ENCODE results near the gene GALNT18.

GALNT18 gene

DNA sequence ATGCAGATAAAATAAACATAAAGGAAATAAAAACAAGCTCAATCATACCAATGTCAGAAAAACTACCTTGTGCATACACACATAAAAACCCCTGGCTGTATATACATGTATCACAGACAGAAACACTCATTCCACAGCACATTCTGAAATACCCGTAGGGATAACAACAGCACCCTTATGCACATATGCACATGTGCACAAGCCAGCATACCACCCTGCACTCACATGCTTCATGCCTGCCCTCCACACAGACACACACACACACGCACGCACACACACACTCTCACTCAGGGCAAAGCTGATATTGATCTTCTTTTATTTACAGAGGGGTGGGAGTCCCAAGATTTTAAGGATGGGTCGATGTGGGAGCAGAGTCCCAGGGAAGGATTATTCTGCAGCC, 360.9 kb downstream of the GALNT18 start:
- FAIRE-seq = no peak

DNA sequence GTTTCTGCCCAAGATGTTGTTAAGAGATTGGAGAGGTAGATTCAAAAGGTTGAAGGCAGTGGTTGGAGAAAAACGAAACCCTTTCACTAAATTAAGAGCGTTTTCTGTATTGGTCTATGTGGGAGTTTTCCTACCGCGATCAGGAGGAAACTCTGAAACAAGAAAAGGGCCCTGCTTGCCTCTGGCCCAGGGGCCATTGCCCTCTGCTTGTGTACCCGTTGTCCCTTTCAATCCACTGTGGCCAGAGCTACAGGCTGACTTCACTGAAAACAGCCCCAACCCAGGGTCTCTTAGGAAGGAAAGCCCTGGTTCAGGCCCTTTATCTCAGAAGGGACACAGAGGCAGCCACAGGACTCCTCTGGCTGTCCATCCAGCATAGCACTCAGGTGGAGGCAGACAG, 367.8 kb downstream of the GALNT18 start:
- no peak for FAIRE-seq

DNA sequence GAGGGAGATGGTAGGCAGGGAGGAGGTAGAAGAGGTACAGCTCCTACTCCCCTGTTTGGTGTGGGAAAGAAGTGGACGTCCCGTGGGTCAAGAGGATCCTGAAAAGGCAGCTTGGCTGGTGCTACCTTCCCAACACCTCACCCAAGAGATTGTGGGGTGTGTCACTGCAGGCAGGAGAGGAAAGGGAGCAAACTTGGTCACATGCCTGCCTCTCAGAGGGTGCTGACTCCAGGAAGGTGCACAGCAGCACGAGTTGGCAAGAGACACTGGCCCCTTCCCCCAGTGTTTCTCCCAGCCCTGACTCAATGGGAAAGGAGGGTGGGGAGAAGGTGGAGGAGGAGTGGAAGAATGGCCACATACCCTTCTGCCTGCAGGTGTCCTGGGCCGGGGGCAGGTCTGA, 368.3 kb downstream of the GALNT18 start:
- FAIRE-seq = no peak

DNA sequence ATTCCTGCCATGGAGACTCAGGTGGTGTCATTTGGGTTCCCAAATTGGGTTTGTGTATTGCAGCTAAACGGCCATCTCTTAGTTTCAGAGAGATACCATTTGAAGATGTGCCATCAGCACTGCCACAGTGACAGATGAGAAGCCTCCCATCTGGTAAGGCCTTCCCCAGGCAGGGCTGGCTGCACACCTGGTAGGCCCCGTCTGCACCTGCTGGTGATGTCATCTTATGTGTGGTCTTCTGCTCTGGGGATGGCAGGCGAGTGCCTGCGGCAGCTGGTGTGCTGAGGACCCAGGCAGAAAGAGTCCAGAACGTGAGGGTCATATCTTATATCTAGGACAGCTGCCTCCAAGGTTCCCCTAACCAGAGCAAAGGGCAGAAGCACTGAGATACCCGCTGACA, 369.4 kb downstream of the GALNT18 start:
- FAIRE-seq = no peak

DNA sequence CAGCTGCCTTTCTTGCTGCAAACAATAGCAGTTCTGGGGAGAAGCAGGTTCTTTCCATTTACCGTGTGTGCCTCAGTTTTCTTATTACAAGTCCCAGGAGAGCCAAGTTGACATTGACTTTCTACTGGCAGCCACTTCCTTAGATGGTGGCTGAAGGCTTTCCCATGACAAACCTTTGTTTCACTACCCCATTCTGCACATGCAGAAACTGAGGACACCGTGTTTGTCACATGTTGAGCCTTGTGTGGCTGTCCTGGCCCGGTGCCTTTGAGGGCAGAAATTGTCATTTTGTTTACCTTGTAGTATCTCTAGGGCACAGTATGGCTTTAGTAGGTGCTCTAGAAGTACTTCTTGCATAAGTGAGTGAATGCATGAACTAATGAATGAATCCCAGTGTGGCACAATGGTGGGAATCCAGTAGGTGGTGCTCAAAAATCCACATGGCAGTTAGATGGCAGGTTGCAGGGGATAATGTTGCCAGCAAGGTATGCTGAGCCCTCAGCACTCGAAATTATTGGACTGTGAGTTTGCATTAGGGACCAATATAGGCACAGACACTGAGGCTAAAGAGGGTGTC, 370.3 kb downstream of the GALNT18 start:
- no peak for FAIRE-seq

DNA sequence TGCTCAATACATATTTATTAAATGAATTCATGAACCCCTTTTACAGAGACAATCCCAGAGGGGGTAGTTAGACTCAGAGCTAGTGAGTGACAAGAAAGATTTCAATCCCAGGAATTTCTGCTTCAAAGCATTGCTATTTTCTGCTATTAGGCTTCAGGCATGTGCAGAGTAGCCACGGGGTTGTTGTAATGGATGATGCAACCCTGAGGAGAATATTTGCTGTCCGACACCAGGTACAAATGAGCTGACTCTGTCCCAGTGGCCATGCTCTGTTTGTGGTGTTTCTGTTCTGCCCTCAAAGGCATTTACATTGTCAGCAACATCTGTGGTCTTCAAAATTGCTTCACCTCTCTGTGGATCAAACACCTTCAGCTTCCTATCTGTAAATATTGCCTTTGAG, 371.3 kb downstream of the GALNT18 start:
- FAIRE-seq = no peak

DNA sequence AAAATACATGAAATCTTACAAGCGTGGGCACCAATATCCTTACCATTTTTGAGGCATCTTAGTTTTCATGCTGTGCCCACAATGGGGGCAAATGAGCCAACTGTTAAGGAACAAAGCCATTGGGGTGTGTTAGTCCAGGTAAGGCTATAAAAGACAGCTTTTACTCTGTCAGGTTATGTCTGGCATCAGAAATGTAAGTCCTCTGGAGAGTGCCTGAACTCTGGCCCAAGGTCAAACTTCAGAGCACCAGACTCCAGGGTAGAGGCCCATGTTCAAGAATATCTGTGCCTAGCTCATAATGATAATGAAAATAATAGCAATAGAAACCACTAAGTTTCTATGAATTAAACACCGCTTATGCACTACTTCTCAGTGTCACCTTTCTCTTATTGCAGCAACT, 374.2 kb downstream of the GALNT18 start:
- no peak for FAIRE-seq

DNA sequence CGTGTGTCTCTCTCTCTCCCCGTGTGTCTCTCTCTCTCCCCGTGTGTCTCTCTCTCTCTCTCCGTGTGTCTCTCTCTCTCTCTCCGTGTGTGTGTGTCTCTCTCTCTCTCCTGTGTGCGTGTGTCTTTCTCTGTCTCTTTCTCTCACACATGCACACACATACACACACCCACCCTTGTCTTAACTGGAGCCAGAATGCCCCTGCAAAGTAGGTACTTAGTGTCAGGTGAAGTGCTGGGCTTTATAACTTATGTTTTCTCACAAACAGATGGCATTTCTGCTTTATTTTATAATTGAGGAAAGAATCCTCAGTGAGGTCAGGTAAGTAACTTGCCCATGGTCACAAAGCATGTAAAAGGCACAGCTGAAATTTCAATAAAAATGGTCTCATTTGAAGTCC, 374.7 kb downstream of the GALNT18 start:
- no peak for FAIRE-seq

DNA sequence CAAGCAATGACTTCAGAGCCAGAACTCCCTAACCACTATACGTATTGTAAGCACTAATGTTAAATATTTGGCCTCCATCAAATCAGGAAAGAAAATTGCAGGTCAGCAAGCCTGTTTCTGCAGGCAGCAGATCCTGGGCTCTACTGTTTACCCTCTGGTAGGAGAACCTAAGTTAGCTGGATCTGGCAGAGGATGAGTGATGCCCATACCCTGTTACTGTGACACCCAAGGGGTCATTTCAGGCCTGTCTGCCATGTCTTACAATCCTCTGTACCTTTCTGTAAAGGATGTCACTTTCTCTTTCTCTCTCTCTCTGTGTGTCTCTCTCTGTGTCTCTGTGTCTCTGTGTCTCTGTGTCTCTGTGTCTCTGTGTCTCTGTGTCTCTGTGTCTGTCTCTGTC, 375.6 kb downstream of the GALNT18 start:
- FAIRE-seq = no peak

DNA sequence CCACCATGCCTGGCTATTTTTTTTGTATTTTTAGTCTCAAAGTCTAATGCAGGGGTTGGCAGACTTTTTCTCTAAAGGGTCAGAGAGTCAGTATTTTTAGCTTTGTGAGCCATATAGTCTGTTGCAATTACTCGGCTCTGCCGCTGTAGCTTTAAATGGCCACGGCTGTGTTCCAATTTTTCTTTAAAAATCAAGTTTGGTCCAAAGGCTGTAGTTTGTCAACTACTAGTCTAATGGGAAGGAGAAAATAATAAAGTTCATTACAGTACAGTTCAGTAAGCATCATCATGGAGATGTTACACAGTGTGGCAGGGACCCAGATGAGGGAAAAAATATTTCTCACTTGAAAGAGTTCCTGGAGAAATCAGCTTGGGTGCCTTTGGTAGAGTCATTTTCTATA, 376.4 kb downstream of the GALNT18 start:
- FAIRE-seq = no peak

DNA sequence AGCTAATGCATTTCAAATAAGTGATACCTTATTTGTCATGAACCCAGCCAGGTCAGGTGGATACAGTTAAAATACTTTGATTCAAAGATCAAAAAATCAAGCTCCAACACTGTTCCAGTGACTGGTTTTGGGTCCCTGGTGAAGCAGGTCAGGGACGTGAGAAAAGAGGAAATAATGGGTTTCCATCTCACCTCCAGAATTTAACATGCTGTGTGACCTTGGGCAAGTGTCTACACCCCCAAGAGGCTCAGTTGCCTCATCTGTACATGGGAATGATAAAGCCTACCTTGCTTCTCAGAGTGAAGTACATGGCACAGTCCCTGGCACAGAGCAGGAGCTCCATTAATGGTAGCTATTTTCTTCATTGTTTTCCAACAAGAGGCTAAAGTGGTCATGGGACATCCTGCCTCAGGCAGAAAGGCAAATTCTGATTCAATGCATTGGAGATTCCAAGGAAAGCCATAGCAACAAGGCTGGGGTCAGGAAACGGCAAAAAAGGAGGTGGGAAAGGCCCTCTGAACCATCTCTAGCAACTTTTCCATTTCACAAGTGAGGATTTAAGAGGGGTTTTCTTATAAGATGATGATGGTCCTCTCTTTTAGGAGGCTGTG, 377.2 kb downstream of the GALNT18 start:
- no peak for FAIRE-seq

DNA sequence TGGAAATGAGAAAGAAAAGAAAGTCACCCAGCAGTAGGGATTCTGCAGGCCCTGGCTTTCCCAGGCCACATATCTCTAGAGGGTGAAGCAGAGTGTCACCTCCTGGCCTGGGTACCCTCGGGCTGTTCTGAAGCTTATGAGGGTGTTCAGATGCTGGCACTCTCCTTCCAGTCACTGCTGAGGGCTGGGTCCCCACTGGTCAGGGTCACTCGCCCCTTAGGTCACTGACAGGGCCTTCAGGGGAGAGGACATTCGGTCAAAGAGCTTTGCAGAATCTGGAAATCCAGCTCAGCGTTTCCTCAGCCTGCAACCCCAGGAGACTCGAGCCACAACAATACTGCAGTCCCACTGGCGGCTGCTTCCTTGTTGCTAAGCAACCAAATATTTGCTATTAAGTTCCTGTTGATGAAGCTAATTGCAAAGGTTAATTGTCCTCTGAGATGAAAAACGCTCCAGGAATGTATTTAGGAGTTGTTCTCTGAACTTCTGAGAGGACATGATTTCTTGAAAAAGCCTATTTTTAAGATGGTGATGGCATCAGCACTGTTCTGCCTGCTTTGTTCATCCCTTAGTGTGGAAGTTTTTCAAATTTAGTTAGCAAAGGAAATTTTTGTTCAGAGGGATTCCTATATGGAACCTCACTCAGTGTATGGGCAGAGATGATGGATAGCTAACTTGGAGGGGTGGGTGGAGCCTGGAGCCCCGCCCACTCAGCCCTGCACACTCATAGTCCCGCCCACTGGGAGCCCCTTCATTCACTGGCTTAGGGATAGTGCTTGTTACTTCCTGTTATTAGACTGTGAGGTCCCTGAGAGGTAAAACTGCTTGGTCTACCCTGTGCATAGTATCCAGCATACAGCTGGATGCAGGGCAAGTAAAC, 378.0 kb downstream of the GALNT18 start:
- no peak for FAIRE-seq

DNA sequence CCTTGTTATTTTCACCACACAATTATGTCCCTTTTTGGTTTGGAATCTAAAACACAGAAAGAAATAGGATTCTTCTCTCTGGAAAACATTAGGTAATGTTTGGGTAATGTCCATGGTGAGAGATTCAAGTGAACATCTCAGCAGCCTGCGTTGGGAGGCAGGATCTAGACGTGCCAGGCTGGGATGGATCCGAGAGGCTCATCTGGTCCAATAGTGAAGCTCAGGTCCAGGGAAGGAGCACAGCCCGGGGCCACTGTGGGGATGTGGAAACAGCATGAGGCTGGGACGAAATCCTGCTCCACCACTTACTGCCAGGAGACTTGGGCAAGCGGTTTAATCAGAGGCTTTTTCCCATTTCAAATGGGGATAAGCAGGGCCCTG, 378.6 kb downstream of the GALNT18 start:
- no peak for FAIRE-seq

DNA sequence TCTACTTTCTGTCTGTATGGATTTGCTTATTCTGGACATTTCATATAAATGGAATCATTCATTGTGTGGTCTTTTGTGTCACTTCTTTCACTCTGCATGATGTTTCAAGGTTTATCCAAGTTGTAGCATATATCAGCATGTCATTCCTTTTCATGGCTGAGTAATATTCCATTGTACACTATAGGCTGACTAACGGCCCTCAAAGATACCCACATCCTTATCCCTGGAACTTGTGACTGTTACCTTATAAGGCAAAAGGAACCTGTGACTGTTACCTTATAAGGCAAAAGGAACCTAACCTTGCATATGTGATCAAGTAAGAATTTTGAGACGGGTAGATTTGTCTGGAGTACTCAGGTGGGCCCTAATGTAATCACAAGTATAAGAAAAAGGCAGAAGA, 380.5 kb downstream of the GALNT18 start:
- FAIRE-seq = no peak

DNA sequence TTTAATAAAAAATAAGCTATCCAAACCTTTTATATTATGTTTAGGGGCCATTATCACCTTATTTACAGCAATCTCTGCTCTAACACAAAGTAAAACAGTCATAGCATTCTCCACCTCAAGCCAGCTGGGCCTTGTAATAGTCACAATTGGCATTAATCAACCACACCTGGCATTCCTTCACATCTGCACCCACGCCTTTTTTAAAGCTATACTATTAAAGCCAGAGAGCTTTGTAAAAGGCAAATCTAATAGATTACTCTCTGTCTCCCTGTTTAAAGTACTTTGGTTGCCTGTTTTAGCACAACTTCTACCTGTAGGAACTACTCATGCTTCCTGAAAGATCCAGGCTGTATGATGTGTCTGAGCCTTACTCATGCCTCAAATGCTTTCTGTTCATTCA, 381.8 kb downstream of the GALNT18 start:
- no peak for FAIRE-seq

DNA sequence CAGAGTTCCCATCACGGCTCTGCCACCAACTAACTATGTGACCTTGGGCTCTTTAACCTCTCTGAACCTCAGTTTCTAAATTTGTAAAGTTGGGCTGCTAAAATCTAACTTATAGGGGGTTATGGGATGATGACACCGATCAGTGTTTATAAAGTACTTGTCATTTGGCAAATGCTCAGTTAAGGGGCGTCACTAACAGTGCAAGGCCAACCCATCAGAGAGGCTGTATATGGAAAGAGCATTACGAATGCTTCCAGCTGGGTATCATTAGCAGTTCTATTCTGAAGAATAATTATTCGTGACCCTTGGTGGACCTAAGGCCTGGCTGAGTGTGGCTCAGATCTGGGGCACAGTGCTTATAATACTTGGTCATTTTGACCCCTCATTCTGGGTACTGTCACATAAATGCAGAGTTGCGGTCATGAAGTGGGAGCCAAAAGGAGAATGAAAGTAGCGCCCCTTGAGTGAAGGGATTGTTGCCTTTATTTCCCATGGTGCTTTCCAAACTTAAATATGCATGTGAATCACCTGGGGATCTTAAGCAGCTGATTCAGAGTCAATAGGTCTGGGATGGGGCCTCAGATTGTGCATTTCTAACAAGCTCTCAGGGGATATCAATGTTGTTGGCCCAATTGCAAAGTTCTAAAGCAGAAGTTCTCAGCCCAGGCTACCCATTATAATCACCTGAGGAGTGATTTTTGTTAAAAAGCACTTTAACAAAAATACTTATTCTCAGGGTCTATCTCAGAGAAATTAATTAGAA, 384.6 kb downstream of the GALNT18 start:
- no peak for FAIRE-seq

DNA sequence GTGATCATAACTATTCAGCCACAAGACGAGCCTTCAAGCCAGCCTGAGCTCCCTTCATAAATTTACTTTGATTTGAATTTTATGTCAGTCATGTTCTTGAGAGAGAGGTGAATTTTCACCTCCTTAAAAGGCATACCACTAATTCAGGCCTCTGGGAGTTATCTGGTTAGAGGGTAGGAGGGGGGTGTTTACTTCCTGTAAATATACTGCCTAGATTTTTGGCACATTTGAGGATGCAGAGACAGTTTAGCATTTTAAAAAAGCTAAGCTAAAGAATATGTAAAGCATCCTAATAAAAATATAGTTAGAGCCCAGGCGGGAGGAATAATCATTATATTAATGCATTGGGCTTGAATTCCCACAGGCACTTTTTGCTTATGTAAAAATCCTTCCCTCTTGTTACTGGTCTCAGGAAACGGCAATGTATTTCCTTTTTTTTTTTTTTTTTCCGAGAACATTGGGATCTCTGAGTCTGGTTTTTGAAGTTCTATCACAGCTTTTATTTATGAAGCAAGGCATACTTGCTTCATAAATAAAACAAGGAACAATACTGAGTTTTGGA, 385.2 kb downstream of the GALNT18 start:
- no peak for FAIRE-seq

DNA sequence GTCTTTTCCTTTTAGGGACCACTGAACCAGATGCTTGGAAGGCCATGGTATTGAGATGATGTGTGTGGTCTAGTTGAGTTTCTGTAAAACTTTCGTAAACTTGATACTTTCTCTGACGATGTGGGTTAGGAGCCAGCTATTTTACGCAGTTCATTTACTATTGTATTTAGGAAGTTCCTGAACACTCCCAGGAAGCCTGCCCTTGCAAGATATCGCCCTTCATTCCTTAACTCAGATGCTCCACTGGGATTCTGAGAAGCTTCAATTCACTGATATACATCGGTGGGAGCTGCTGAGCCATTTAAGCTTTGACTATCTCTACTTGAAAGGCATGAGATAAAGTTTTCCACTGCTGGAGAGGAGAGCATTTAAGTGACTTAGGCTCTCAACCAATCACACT, 390.0 kb downstream of the GALNT18 start:
- FAIRE-seq = no peak

DNA sequence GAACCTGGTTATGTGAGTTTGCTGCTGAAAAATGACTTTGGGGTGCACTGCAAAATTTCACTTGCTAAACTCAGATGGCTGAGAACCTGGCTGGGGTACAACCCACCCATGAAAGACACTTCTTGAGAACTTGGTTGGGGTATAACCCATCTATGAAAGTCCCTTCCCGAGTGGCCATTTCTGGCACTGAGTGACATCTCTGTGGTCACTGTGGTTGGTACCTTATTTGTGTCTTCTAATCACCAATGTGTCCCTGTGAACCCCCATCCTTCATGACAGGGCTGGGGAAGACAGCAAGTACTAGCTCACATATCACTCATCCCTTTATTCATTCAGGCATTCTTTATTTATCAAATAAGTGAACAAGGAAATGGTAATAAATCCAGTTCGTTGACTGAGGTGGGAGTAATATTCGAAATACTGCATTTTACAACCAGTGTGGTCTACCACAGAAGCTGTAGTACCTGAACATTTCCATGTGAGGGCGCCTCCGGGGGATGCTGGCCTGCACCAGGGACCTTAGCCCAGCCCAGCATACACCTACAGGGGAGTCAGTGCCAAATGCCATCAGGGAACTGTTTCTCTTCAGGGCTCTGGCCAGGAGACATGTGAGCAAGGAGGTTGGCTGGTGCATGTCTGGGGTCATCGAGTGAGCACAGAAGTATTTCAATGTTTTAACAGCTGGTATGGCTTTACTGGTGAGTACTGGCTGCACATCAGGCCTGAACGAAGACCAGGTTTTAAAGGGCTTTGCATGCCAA, 390.8 kb downstream of the GALNT18 start:
- no peak for FAIRE-seq

DNA sequence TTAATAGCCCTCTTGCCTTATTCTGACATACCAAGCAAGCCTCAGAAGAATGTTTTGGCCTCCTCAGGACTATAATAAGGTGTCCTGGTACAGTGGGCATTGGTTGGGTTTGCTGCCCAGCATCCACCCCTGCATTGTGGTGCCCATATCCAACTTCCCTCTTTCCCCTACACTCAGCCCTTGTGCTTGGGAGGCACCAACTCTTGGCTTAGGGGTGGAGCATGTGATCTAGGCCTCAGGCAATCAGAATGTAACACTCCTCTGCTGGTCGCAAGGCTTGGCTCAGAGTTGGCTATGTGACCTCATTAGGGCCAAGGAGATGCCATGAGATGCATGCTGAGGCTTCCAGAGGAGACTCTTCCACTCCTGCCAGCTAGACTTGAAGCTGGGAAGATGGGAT, 391.7 kb downstream of the GALNT18 start:
- no peak for FAIRE-seq

DNA sequence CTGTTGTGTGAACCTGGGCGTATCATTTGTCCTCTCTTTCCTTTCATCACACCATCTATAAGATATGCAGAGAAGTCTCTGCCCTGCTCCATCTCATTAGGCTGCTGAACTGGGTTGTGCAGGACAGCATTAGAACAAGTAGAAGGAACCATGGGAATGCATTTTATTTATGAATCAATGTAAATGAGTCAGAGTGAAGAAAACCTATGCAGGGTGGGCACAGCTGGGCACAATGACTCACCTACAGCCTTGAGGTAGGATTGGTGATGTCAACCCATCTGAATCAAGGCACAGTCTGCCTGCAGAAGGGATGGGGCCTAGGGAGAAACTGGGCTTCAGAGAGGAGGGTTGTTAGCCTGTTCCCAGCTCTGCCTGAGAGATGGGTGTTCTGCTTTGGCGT, 392.2 kb downstream of the GALNT18 start:
- no peak for FAIRE-seq

DNA sequence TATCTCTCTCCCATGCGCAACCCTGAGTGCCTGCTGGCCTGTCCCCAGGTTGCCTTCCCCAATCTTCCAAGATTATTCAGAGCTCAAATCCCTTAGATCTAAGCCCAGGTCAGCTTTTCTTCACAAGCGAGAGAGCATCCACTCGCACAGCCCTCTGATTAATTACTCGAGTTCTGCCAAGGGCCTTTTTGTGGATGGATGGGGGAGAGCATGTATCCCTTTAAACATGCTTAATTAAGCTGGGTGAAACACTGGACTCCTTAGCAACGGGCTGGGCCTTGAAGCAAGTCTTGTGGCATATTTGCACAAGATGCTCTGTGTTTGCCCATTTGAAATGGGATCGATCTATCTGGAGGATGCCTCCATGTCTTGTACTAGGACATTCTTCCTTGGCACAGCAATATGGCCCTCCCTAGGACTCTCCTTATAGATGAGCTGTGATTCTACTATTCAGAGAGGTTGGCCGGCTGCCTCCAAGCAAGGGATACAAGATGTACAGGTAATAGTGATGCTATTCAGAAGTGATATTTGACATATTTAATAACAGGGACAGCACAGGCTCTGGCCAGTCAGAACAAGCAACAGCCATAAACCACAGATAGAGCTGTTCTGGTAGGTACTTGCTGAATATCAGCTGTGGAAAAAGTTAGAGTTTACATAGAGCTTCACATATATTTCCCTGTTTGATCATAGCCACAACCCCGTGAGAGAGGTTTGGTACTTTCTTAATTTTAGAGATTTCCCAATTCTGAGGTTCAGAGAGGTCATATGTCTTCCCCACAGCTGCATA, 394.3 kb downstream of the GALNT18 start:
- FAIRE-seq = no peak
